GM18499 (cell line): ENCODE measurements around the gene S100A13.
"Not testable (repeated sequence)": the region's sequence is repeated elsewhere in the genome, so short reads cannot be mapped to it uniquely, and the experiment has no call there.

Experiments used
- ATAC-seq: cut with Tn5 transposase; IDR thresholded peaks from one replicate; pipeline ENCODE4 v1.9.1; 2021; ENCODE audit warnings: moderate number of reproducible peaks; ENCODE audit not compliant: insufficient read depth, unreplicated experiment

The S100A13 gene

DNA sequence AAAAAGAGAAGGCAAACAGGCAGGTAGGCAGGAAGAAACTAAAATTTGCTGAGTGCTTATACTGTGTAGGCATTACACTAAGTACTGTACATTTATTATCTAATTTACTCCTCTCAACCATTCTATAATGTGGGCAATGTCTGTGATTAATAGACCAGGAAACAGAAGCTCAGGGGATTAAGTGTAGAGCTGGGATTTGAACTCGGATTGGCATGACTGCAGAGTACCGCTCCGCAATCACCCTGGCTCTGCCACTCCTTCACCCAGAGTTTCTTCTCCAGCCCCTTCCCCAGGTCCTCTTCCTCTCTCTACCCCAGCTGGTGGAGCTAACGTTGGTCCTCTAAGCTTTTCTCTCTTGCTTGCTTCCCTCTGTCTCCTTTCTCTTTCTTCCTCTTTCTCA lies 50.2 kb downstream of the S100A13 start:
- no peak for ATAC-seq

DNA sequence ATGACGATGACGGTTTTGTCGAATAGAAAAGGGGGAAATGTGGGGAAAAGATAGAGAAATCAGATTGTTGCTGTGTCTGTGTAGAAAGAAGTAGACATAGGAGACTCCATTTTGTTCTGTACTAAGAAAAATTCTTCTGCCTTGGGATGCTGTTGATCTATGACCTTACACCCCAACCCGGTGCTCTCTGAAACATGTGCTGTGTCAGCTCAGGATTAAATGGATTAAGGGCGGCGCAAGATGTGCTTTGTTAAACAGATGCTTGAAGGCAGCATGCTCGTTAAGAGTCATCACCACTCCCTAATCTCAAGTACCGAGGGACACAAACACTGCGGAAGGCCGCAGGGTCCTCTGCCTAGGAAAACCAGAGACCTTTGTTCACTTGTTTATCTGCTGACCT lies 51.8 kb downstream of the S100A13 start:
- ATAC-seq = not testable (repeated sequence)

DNA sequence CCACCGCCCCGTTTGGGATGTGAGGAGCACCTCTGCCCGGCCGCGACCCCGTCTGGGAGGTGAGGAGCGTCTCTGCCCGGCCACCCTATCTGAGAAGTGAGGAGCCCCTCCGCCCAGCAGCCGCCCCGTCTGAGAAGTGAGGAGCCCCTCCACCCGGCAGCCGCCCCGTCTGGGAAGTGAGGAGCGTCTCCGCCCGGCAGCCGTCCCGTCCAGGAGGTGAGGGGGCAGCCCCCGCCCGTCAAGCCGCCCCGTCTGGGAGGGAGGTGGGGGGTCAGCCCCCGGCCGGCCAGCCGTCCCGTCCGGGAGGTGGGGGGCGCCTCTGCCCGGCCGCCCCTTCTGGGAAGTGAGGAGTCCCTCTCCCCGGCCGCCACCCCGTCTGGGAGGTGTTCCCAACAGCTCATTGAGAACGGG lies 52.2 kb downstream of the S100A13 start:
- not testable (repeated sequence) for ATAC-seq

DNA sequence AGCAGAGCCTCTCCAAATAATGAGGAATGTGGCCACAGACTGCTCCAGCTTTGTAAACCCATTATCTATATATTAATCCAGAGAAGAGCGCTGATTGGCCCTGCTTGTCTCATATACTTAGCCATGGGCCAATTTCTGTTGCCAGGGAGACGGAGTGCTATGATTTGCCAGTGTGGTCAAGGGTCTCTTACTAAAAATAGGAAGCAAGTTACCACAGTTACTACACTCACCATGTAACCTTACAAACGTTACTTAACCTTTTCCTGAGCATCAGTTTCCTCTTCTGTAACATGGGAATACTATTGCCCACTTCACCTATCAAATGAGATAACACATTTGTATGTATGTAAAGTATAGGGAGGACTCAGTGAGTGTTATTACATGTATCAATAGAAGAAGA lies 54.0 kb downstream of the S100A13 start:
- ATAC-seq = no peak

DNA sequence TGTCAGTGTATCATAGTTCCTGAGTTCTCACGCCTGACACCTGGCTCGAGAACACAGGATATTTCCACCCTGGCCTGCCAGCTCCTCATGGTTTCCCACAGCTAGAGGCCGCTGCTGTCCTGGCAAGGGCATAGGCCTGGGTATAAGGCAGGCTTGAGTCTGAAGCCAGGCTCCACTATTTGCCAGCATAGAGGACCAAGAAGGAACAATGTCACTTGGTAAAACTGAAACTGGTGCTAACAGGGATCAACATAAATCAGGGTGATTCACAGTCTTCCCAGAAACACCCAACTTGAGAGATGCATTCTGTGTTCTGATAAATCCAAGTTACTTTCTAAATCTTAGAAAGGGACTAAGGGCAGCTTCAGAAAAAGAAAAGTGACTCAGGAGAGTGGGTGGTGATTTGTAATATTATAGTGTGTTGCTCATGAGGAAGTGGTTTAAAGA lies 54.7 kb downstream of the S100A13 start:
- no peak for ATAC-seq

DNA sequence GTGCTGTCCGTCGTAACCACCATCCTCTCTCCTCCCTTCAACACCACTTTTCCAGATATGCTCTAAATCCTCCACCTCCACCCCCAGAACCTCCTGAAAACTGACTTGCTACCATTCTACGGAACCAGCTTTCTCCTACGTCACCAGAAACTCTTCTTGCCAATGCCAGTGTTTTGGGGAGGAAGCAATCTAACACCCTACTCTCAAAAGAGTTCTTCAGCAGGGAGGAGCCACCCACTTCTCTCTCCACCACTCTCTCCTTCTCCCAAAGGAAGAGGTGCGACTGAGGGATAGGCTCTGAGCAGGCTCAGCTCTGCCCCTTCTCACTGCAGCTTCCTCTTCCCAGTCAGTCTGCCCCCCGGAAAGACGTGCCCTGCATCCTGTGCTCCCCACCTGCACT lies 55.6 kb downstream of the S100A13 start:
- no peak for ATAC-seq

DNA sequence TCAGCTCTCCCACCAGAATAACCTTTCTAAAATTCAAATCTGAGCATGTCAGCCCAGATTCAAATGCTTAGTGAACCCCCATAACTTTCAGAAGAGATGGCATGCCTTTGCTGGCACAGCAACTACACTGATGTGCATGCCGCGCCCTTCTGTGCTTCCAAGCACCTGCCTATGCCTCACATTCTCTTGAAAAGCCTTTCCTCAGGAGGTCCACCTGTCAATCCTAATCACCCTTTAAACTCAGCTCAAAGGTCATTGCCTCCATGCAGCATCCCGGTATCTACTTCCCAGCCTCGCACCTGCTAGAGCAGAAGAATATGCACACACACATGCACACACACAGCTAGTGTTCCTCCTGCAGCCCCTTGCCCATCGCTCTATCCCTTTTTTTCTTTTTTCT lies 56.4 kb downstream of the S100A13 start:
- ATAC-seq = no peak

DNA sequence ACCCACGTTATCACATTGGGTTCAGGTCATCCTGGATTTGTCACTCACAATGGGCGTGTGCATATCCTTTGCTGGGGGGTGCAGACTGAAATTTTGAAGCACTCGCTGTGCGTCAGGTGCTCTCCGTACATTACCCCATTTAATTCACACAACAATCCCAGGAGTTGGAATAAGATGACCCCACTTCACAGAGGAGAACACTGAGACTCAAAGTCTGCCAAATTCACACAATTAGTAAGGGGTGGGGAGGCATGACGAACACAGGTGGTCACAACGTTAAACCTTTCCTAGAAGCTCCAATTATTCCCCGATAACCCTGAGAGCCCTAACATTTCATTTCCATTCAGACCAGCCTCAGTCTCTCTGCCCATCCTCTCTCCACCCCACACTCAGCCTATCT lies 57.8 kb downstream of the S100A13 start:
- ATAC-seq = no peak
